PFSK-1 (cell line): ENCODE measurements around the gene KCNQ5.

ENCODE experiments used
- FOXP2 ChIP-seq: optimal IDR thresholded peaks from 2 replicates; pipeline ENCODE3; 2011; ENCODE audit warnings: borderline replicate concordance, control low read depth, inconsistent platforms; ENCODE audit not compliant: insufficient read depth; ENCODE audit errors: extremely low read length, extremely low read depth
- POLR2AphosphoS5 ChIP-seq: IDR thresholded peaks from 2 replicates; pipeline ENCODE4 v1.6.1; 2012; ENCODE audit warnings: low read depth, mild to moderate bottlenecking, control low read depth, low read length, moderate library complexity
- REST ChIP-seq, 2 experiments: IDR thresholded peaks; 2 replicates each; pipeline versions ENCODE4 v1.6.1 to v1.8.0; 2011 to 2012; ENCODE audit warnings: low read depth in 2 of 2, low read length in 2 of 2, control low read depth in 1 of 2, inconsistent platforms in 1 of 2, mild to moderate bottlenecking in 1 of 2, moderate library complexity in 1 of 2; ENCODE audit not compliant: insufficient read depth in 1 of 2
- SIN3A ChIP-seq: IDR thresholded peaks from 2 replicates; pipeline ENCODE4 v1.6.1; 2012; ENCODE audit warnings: mild to moderate bottlenecking, low read length, moderate library complexity, borderline replicate concordance; ENCODE audit not compliant: insufficient read depth
- TAF1 ChIP-seq: IDR thresholded peaks from 2 replicates; pipeline ENCODE4 v1.6.1; 2012; ENCODE audit warnings: low read length, control low read depth, borderline replicate concordance; ENCODE audit not compliant: insufficient read depth

Gene KCNQ5

GRCh38 chr6:73123632-73124329 lies 501.9 kb downstream of the KCNQ5 start:
- TF ChIP-seq REST (IDR thresholded peaks at IDR 0.05; ENCODE audit: insufficient read depth in 1 of 2, low read depth in 2 of 2, low read length in 2 of 2): no peak
- TF ChIP-seq POLR2AphosphoS5: no peak
- TF ChIP-seq SIN3A: no peak
- no peak for TF ChIP-seq FOXP2
- TF ChIP-seq TAF1: no peak

GRCh38 chr6:73129653-73130443 lies 508.0 kb downstream of the KCNQ5 start:
- TF ChIP-seq FOXP2: peak; percentile 49
- no peak for TF ChIP-seq REST (IDR thresholded peaks at IDR 0.05; ENCODE audit: insufficient read depth in 1 of 2, low read depth in 2 of 2, low read length in 2 of 2)

- TF ChIP-seq REST (IDR thresholded peaks at IDR 0.05; ENCODE audit: insufficient read depth in 1 of 2, low read depth in 2 of 2, low read length in 2 of 2): no peak
- TF ChIP-seq POLR2AphosphoS5: no peak
- no peak for TF ChIP-seq SIN3A
- no peak for TF ChIP-seq FOXP2
- TF ChIP-seq TAF1: no peak
Observed at GRCh38 chr6:73131706-73132105, 509.8 kb downstream of the KCNQ5 start.

GRCh38 chr6:73134588-73134987 lies 512.7 kb downstream of the KCNQ5 start:
- no peak for TF ChIP-seq TAF1
- TF ChIP-seq POLR2AphosphoS5: no peak
- TF ChIP-seq FOXP2: no peak
- no peak for TF ChIP-seq SIN3A
- TF ChIP-seq REST (IDR thresholded peaks at IDR 0.05; ENCODE audit: insufficient read depth in 1 of 2, low read depth in 2 of 2, low read length in 2 of 2): no peak
